CD14-positive monocyte (primary cell): ENCODE results near the gene KCNQ1. TPM values are rescaled to one million over a fixed set of nuclear protein-coding genes. Genes with fewer than 3 reads are reported as not detected.

Experiments
- DNase-seq, 3 donors: peaks; one replicate each; pipeline ENCODE4 v3.0.0-alpha.2; 2011 to 2022
- H2AFZ ChIP-seq: 2 replicates; pipeline ENCODE4 v1.6.0; 2012; ENCODE audit warnings: mild to moderate bottlenecking, low read depth, low read length, inconsistent platforms; ENCODE audit not compliant: insufficient read depth, poor library complexity, severe bottlenecking
- H3K27ac ChIP-seq, 2 donors: 1 replicate in 1 of 2; 2 replicates in 1 of 2; pipeline ENCODE4 v1.5.1; 2012 to 2013; ENCODE audit warnings: low read length in 2 of 2, control low read depth in 1 of 2, inconsistent platforms in 1 of 2, low read depth in 1 of 2, mild to moderate bottlenecking in 1 of 2
- H3K27me3 ChIP-seq, 2 donors: one replicate each; pipeline versions ENCODE4 v1.6.0 to v1.6.1; 2011 to 2013; ENCODE audit warnings: low read length in 2 of 2; ENCODE audit not compliant: control insufficient read depth in 2 of 2, insufficient read depth in 2 of 2
- H3K36me3 ChIP-seq, 2 donors: replicated peaks in 1 of 2; 1 replicate in 1 of 2; 2 replicates in 1 of 2; pipeline versions ENCODE4 v1.5.1 to v1.6.1; 2012 to 2013; ENCODE audit warnings: low read length in 2 of 2, control low read depth in 1 of 2, inconsistent platforms in 1 of 2, mild to moderate bottlenecking in 1 of 2; ENCODE audit not compliant: insufficient read depth in 2 of 2, control insufficient read depth in 1 of 2
- H3K4me1 ChIP-seq, 2 donors: 1 replicate in 1 of 2; 2 replicates in 1 of 2; pipeline versions ENCODE4 v1.5.1 to v1.6.1; 2012 to 2013; ENCODE audit warnings: low read length in 2 of 2, control low read depth in 1 of 2, inconsistent platforms in 1 of 2, mild to moderate bottlenecking in 1 of 2, moderate library complexity in 1 of 2; ENCODE audit not compliant: insufficient read depth in 2 of 2, control insufficient read depth in 1 of 2
- H3K4me2 ChIP-seq: replicated peaks from 2 replicates; pipeline ENCODE3; 2012; ENCODE audit warnings: low read length, moderate library complexity, mild to moderate bottlenecking; ENCODE audit not compliant: poor library complexity, severe bottlenecking; ENCODE audit errors: extremely low read depth
- H3K4me3 ChIP-seq, 3 experiments: fragments of 200-600 bp in 1 of 3; sonication (generic) in 1 of 3; replicated peaks in 1 of 3; 1 replicate in 2 of 3; 2 replicates in 1 of 3; pipeline ENCODE4 v1.5.1; 2011 to 2013; ENCODE audit warnings: low read length in 3 of 3, mild to moderate bottlenecking in 3 of 3, control low read depth in 2 of 3, low read depth in 2 of 3, inconsistent platforms in 1 of 3, moderate library complexity in 1 of 3
- H3K79me2 ChIP-seq: 2 replicates; pipeline ENCODE4 v1.6.0; 2012; ENCODE audit warnings: mild to moderate bottlenecking, control low read depth, inconsistent platforms, low read length, moderate library complexity; ENCODE audit not compliant: insufficient read depth
- H3K9ac ChIP-seq: 2 replicates; pipeline ENCODE4 v1.6.0; 2017; ENCODE audit warnings: low read length, mild to moderate bottlenecking; ENCODE audit not compliant: insufficient read depth, poor library complexity, severe bottlenecking
- H3K9me3 ChIP-seq, 2 donors: replicated peaks in 1 of 2; 1 replicate in 1 of 2; 2 replicates in 1 of 2; pipeline versions ENCODE4 v1.5.1 to v1.6.1; 2012 to 2013; ENCODE audit warnings: low read length in 2 of 2, control low read depth in 1 of 2; ENCODE audit not compliant: control insufficient read depth in 1 of 2, insufficient read depth in 1 of 2
- H4K20me1 ChIP-seq: 2 replicates; pipeline ENCODE4 v1.6.0; 2012; ENCODE audit warnings: mild to moderate bottlenecking, low read length, control low read depth, moderate library complexity; ENCODE audit not compliant: insufficient read depth
- H3K27ac Mint-ChIP-seq, 7 donors: one replicate each; pipeline ENCODE4 v1.8.0; 2020; ENCODE audit warnings: mild to moderate bottlenecking in 7 of 7, mixed read lengths in 7 of 7, moderate library complexity in 6 of 7, inconsistent platforms in 2 of 7
- H3K27me3 Mint-ChIP-seq, 3 donors: one replicate each; pipeline ENCODE4 v1.8.0; 2021 to 2022; ENCODE audit warnings: low read depth in 3 of 3, mild to moderate bottlenecking in 3 of 3, mixed read lengths in 3 of 3, moderate library complexity in 3 of 3, inconsistent platforms in 1 of 3
- H3K36me3 Mint-ChIP-seq, 2 donors: one replicate each; pipeline ENCODE4 v1.8.0; 2020; ENCODE audit warnings: mixed read lengths in 2 of 2, inconsistent platforms in 1 of 2, mild to moderate bottlenecking in 1 of 2
- H3K4me1 Mint-ChIP-seq: one replicate; pipeline ENCODE4 v1.8.0; 2020; ENCODE audit warnings: mild to moderate bottlenecking, mixed read lengths
- H3K4me3 Mint-ChIP-seq, 2 donors: one replicate each; pipeline ENCODE4 v1.8.0; 2020; ENCODE audit warnings: mild to moderate bottlenecking in 2 of 2, mixed read lengths in 2 of 2, moderate library complexity in 1 of 2
- H3K9me3 Mint-ChIP-seq, 7 donors: one replicate each; pipeline ENCODE4 v1.8.0; 2020 to 2022; ENCODE audit warnings: mixed read lengths in 7 of 7, mild to moderate bottlenecking in 6 of 7, moderate library complexity in 6 of 7, inconsistent platforms in 2 of 7
- WGBS: methylation state at CpG from one replicate; pipeline ENCODE4 v1.1.5; 2013; ENCODE audit warnings: missing lambda C conversion rate; ENCODE audit not compliant: insufficient coverage; 5-methylcytosine and 5-hydroxymethylcytosine counted together
- intact Hi-C, 2 donors: fragments of 100-400 bp; cut with micrococcal nuclease; formaldehyde crosslinking; loops; one replicate each; pipeline versions ENCODE4 v1.15.0 to v1.15.1; 2023
- polyA plus RNA-seq, 3 donors: library from polyadenylated mRNA; depleted of rRNA in 1 of 3; unstranded in 2 of 3; stranded (reverse) in 1 of 3; fragments of 300-500 nt in 2 of 3; fragments of >200 nt in 1 of 3; fragmentation: Illumina TruSeq in 2 of 3; gene quantifications; 1 replicate in 2 of 3; 2 replicates in 1 of 3; pipeline ENCODE4 v1.2.3, GENCODE V29; 2012 to 2021
- TF ChIP-seq, protein P1 (sequence below): fragments of 200-600 bp; IDR thresholded peaks from one replicate; pipeline ENCODE4 v1.8.0; 2022; ENCODE audit warnings: antibody characterized with exemption, mild to moderate bottlenecking

KCNQ1 gene
- polyA plus RNA-seq, 3 donors = 14.9 to 31.8 (median 21.6) TPM

DNA sequence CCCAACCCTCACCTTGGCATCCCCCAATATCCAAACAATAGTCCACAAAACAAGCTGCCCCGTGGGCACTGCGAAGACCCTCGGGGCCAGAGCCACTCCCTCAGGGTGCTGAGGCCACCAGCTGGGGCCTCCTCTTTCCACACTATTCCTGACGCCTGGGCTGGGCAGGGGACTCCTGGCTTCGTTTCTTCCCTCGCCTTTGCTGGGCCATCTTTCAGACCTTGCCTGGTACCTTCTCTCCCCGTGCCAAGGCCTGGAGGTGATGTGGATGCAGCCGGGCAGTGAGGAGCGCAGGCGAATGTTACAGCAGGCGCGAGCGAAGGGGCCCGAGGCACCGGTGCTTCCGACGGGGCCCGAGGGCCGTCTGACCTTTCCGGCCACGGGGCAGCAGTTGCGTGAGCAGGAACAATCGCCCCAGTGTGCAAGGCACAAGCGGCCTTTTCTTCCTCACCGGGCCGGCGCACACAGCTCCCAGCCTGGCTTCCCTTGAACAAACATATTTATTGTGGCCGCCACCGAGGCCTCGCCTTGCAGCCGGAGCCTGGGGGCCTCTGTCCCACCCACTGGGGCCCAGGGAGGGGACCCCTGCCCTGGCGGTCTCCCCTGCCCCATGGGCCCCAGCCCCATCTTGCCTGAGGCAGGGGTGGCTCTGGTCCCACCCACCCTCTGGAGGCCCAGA, 287.6 kb downstream of the KCNQ1 start:
- Mint-ChIP-seq H3K4me1 (peaks cover 6% of the 10 kb centered on the region), H3K9me3 (peaks cover 0 to 1% (median 0%) of the 10 kb centered on the region in 7 donors), H3K4me3 (no peak overlapping the region), H3K27ac (peak overlapping the region in 1 of 7 donors; percentile 24), H3K36me3 (peaks cover 0 to 6% of the 10 kb centered on the region in 2 donors), H3K27me3 (peaks cover 3% of the 10 kb centered on the region in 3 donors)
- peaks cover 5 to 7% of the 10 kb centered on the region in 2 donors for H3K4me1 ChIP-seq
- no peaks in the 10 kb centered on the region for H3K27me3 ChIP-seq
- H3K9me3 ChIP-seq = no peaks in the 10 kb centered on the region
- H3K27ac ChIP-seq = no peak overlapping the region
- peaks cover 90% of the 10 kb centered on the region for H4K20me1 ChIP-seq
- no peak for DNase-seq
- intact Hi-C loops = no loop called here
- no peak overlapping the region for H3K9ac ChIP-seq
- TF ChIP-seq, protein P1, sequence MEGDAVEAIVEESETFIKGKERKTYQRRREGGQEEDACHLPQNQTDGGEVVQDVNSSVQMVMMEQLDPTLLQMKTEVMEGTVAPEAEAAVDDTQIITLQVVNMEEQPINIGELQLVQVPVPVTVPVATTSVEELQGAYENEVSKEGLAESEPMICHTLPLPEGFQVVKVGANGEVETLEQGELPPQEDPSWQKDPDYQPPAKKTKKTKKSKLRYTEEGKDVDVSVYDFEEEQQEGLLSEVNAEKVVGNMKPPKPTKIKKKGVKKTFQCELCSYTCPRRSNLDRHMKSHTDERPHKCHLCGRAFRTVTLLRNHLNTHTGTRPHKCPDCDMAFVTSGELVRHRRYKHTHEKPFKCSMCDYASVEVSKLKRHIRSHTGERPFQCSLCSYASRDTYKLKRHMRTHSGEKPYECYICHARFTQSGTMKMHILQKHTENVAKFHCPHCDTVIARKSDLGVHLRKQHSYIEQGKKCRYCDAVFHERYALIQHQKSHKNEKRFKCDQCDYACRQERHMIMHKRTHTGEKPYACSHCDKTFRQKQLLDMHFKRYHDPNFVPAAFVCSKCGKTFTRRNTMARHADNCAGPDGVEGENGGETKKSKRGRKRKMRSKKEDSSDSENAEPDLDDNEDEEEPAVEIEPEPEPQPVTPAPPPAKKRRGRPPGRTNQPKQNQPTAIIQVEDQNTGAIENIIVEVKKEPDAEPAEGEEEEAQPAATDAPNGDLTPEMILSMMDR = no peak
- no peaks in the 10 kb centered on the region for H3K79me2 ChIP-seq
- no peaks in the 10 kb centered on the region for H3K36me3 ChIP-seq
- H3K4me2 ChIP-seq = no peak overlapping the region
- no peak overlapping the region for H3K4me3 ChIP-seq
- no peak overlapping the region for H2AFZ ChIP-seq
- 98% methylated on average over 26 of the region's 32 CpGs for WGBS

DNA sequence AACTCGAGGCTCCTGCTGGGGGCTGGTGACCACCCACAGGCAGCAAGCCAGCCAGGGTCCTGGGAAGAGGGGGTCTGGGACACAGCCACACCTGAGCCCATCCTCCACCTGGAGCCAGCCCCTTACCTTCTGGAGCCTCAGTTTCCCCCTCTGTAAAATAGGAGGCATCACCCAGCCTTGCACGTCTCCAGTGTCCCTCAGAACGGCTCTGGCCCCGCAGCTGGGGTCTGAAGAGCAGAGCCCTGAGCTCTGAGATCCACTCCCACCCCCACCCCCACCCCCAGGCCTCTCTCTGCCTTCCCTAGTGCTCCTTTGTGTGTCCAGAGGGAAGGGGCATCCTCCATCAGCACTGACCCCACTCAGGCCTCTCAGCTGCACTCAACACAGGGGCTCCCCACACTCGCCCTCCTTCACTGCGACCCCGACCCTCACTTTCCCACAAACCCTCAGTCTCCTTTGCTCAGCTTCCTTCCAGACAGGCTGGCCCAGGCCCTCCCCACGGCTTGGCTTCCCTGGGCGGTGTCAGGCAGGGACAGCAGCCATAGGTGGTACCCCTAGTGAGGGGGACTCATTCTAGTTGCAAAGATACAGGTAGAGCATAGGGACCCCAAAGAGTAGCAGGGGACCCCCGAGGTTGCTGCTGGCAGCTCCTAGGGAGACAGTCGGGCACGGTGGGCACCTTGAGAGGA, 288.3 kb downstream of the KCNQ1 start:
- H4K20me1 ChIP-seq = peaks cover 95% of the 10 kb centered on the region
- no peak overlapping the region for H3K27ac Mint-ChIP-seq
- peaks cover 13% of the 10 kb centered on the region for H3K4me1 Mint-ChIP-seq
- 89% methylated on average over 6 of the region's 12 CpGs for WGBS
- H3K9ac ChIP-seq = no peak overlapping the region
- peaks cover 1 to 4% (median 3%) of the 10 kb centered on the region in 3 donors for H3K27me3 Mint-ChIP-seq
- peaks cover 0 to 3% of the 10 kb centered on the region in 2 donors for H3K36me3 Mint-ChIP-seq
- no peak overlapping the region for H3K4me3 ChIP-seq
- no peak overlapping the region for H3K4me2 ChIP-seq
- intact Hi-C loops = no loop called here
- H3K9me3 Mint-ChIP-seq = peaks cover 0 to 1% (median 0%) of the 10 kb centered on the region in 7 donors
- H2AFZ ChIP-seq = no peak overlapping the region
- H3K4me1 ChIP-seq = peaks cover 11 to 14% of the 10 kb centered on the region in 2 donors
- H3K4me3 Mint-ChIP-seq = no peak overlapping the region
- no peaks in the 10 kb centered on the region for H3K36me3 ChIP-seq
- H3K27ac ChIP-seq = no peak overlapping the region
- H3K79me2 ChIP-seq = no peaks in the 10 kb centered on the region
- DNase-seq = no peak
- H3K9me3 ChIP-seq = no peaks in the 10 kb centered on the region
- H3K27me3 ChIP-seq = no peaks in the 10 kb centered on the region
- TF ChIP-seq, protein P1 = no peak
